IMR-90 (cell line): ENCODE results near the gene ADD2. TPM values are rescaled to one million over a fixed set of nuclear protein-coding genes. Genes with fewer than 3 reads are reported as not detected.

Experiments used
- ATAC-seq: fragments of 200-7000 bp; cut with Tn5 transposase; 2 replicates; pipeline ENCODE4 v1.9.1; 2020; ENCODE audit warnings: low read depth, mild to moderate bottlenecking, moderate library complexity
- BruUV-seq: library from RNA; stranded (reverse); fragments of 400-500 nt; replicated peaks from 2 replicates; lab custom pipeline; 2021; lab: Mats Ljungman, UMichigan
- CTCF ChIA-PET: fragments of 300-600 bp; formaldehyde crosslinking; extraction: SDS; loops from one replicate; lab custom pipeline; 2021; ENCODE audit warnings: antibody characterized with exemption; lab: Yijun Ruan, JAX
- POLR2A ChIA-PET: fragments of 300-600 bp; sonication (Branson Sonifier 250); formaldehyde crosslinking; loops from one replicate; lab custom pipeline; 2022; ENCODE audit warnings: antibody characterized with exemption; ENCODE audit not compliant: unreplicated experiment; lab: Charles Lee
- DNase-seq: peaks from one replicate; pipeline ENCODE4 v3.0.0; 2013
- H2AFZ ChIP-seq: replicated peaks from 2 replicates; pipeline ENCODE3; 2013; ENCODE audit warnings: low read length, mild to moderate bottlenecking; ENCODE audit not compliant: poor library complexity
- H2AK5ac ChIP-seq: 2 replicates; pipeline ENCODE4 v1.6.1; 2013; ENCODE audit warnings: low read depth, low read length, inconsistent platforms
- H2AK9ac ChIP-seq: replicated peaks from 2 replicates; pipeline ENCODE3; 2013; ENCODE audit warnings: mild to moderate bottlenecking, low read depth, low read length, moderate library complexity; ENCODE audit not compliant: poor library complexity
- H2BK120ac ChIP-seq: 2 replicates; pipeline ENCODE4 v1.6.1; 2013; ENCODE audit warnings: low read depth, low read length, inconsistent platforms
- H2BK15ac ChIP-seq: 3 replicates; pipeline ENCODE4 v1.6.1; 2013; ENCODE audit warnings: low read depth, low read length, inconsistent platforms
- H2BK20ac ChIP-seq: 2 replicates; pipeline ENCODE4 v1.6.1; 2013; ENCODE audit warnings: low read depth, mild to moderate bottlenecking, inconsistent platforms, low read length, moderate library complexity
- H2BK5ac ChIP-seq: 2 replicates; pipeline ENCODE4 v1.6.1; 2013; ENCODE audit warnings: mild to moderate bottlenecking, low read depth, low read length, inconsistent platforms; ENCODE audit not compliant: poor library complexity, severe bottlenecking
- H3K14ac ChIP-seq: replicated peaks from 2 replicates; pipeline ENCODE4 v1.6.1; 2013; ENCODE audit warnings: low read depth, low read length, inconsistent platforms
- H3K18ac ChIP-seq: 2 replicates; pipeline ENCODE4 v1.6.1; 2013; ENCODE audit warnings: low read depth, low read length, control low read depth
- H3K23ac ChIP-seq: 2 replicates; pipeline ENCODE4 v1.6.1; 2013; ENCODE audit warnings: low read depth, low read length, inconsistent platforms
- H3K27ac ChIP-seq: 2 replicates; pipeline ENCODE4 v1.5.1; 2013; ENCODE audit warnings: mild to moderate bottlenecking, control low read depth, low read length; ENCODE audit not compliant: insufficient read depth
- H3K27me3 ChIP-seq: 2 replicates; pipeline ENCODE4 v1.6.1; 2013; ENCODE audit warnings: low read length; ENCODE audit not compliant: control insufficient read depth, insufficient read depth
- H3K36me3 ChIP-seq: 2 replicates; pipeline ENCODE4 v1.6.1; 2013; ENCODE audit warnings: low read length, mixed read lengths; ENCODE audit not compliant: control insufficient read depth, insufficient read depth
- H3K4ac ChIP-seq: 2 replicates; pipeline ENCODE4 v1.6.1; 2013; ENCODE audit warnings: low read depth, low read length, inconsistent platforms
- H3K4me1 ChIP-seq: 2 replicates; pipeline ENCODE4 v1.6.1; 2013; ENCODE audit warnings: low read length, mixed read lengths; ENCODE audit not compliant: control insufficient read depth, insufficient read depth
- H3K4me2 ChIP-seq: 2 replicates; pipeline ENCODE4 v1.6.1; 2013; ENCODE audit warnings: low read depth, mild to moderate bottlenecking, control low read depth, low read length, moderate library complexity
- H3K4me3 ChIP-seq: 2 replicates; pipeline ENCODE4 v1.5.1; 2013; ENCODE audit warnings: low read depth, mild to moderate bottlenecking, control low read depth, low read length, moderate library complexity; ENCODE audit not compliant: insufficient read depth
- H3K56ac ChIP-seq: 2 replicates; pipeline ENCODE4 v1.6.1; 2013; ENCODE audit warnings: low read length, inconsistent platforms; ENCODE audit not compliant: insufficient read depth; ENCODE audit errors: extremely low read depth
- H3K79me1 ChIP-seq, 2 experiments: 2 replicates each; pipeline ENCODE4 v1.6.1; 2013; ENCODE audit warnings: low read length in 2 of 2, inconsistent platforms in 1 of 2, low read depth in 1 of 2
- H3K9ac ChIP-seq: 2 replicates; pipeline ENCODE4 v1.6.1; 2013; ENCODE audit warnings: low read depth, low read length, control low read depth
- H3K9me1 ChIP-seq: 2 replicates; pipeline ENCODE4 v1.6.1; 2013; ENCODE audit warnings: low read length, inconsistent platforms; ENCODE audit not compliant: insufficient read depth
- H3K9me3 ChIP-seq: 2 replicates; pipeline ENCODE4 v1.6.1; 2013; ENCODE audit warnings: low read length; ENCODE audit not compliant: control insufficient read depth, insufficient read depth
- H4K20me1 ChIP-seq: 2 replicates; pipeline ENCODE4 v1.6.1; 2013; ENCODE audit warnings: low read length, inconsistent platforms; ENCODE audit not compliant: insufficient read depth
- H4K5ac ChIP-seq: 2 replicates; pipeline ENCODE4 v1.6.1; 2013; ENCODE audit warnings: mild to moderate bottlenecking, low read depth, low read length, control low read depth
- H4K8ac ChIP-seq, 2 experiments: 2 replicates each; pipeline ENCODE4 v1.6.1; 2013; ENCODE audit warnings: low read depth in 2 of 2, low read length in 2 of 2, control low read depth in 1 of 2, inconsistent platforms in 1 of 2
- H4K91ac ChIP-seq: 2 replicates; pipeline ENCODE4 v1.6.1; 2013; ENCODE audit warnings: low read depth, low read length, inconsistent platforms; ENCODE audit not compliant: insufficient read depth
- MAFK ChIP-seq: IDR thresholded peaks from 2 replicates; pipeline ENCODE4 v1.6.1; 2012; ENCODE audit warnings: low read depth, low read length, improper control_type of control experiment
- MXI1 ChIP-seq: IDR thresholded peaks from 2 replicates; pipeline ENCODE4 v1.6.1; 2012; ENCODE audit warnings: low read depth, mild to moderate bottlenecking, low read length, moderate library complexity, borderline replicate concordance
- RFX5 ChIP-seq: IDR thresholded peaks from 2 replicates; pipeline ENCODE4 v1.8.0; 2012; ENCODE audit warnings: low read depth, mild to moderate bottlenecking, low read length, moderate library complexity
- WGBS, 2 experiments: methylation state at CpG; one replicate each; pipeline versions ENCODE4 v1.1.5 to v1.1.7; 2013; ENCODE audit warnings: missing lambda C conversion rate in 2 of 2; ENCODE audit not compliant: insufficient read length in 1 of 2; ENCODE audit errors: extremely low coverage in 2 of 2; 5-methylcytosine and 5-hydroxymethylcytosine counted together
- dilution Hi-C: fragments of 300-500 bp; cut with HindIII; formaldehyde crosslinking; loops from one replicate; pipeline ENCODE4 v1.14.3; 2018; ENCODE audit warnings: low sequenced_read_pairs; ENCODE audit not compliant: unreplicated experiment
- in situ Hi-C: fragments of 300-500 bp; cut with MboI; formaldehyde crosslinking; loops from 3 replicates; pipeline ENCODE4 v1.14.3; 2019; ENCODE audit warnings: low sequenced_read_pairs, inconsistent platforms, mixed read lengths
- intact Hi-C: fragments of 100-400 bp; cut with micrococcal nuclease; formaldehyde crosslinking; loops from 2 replicates; pipeline ENCODE4 v1.10.0; 2022
- polyA plus RNA-seq, 3 experiments: library from polyadenylated mRNA; depleted of rRNA; stranded (reverse); fragments of >200 nt; gene quantifications; 2 replicates each; pipeline ENCODE4 v1.2.3, GENCODE V29; 2012; ENCODE audit warnings: low replicate concordance in 1 of 3
- total RNA-seq: library from RNA; depleted of rRNA; stranded (reverse); fragments of >200 nt; gene quantifications from 2 replicates; pipeline ENCODE4 v1.2.3, GENCODE V29; 2012
- TF ChIP-seq, protein P1 (sequence below): fragments of 150-350 bp; IDR thresholded peaks from 2 replicates; pipeline ENCODE4 v1.6.1; 2017; ENCODE audit warnings: mild to moderate bottlenecking, antibody characterized with exemption, low read length, low read depth

Gene ADD2
- total and polyA plus RNA-seq, 2 of the 4 experiments (the other 2 are of a cell fraction): not detected

DNA sequence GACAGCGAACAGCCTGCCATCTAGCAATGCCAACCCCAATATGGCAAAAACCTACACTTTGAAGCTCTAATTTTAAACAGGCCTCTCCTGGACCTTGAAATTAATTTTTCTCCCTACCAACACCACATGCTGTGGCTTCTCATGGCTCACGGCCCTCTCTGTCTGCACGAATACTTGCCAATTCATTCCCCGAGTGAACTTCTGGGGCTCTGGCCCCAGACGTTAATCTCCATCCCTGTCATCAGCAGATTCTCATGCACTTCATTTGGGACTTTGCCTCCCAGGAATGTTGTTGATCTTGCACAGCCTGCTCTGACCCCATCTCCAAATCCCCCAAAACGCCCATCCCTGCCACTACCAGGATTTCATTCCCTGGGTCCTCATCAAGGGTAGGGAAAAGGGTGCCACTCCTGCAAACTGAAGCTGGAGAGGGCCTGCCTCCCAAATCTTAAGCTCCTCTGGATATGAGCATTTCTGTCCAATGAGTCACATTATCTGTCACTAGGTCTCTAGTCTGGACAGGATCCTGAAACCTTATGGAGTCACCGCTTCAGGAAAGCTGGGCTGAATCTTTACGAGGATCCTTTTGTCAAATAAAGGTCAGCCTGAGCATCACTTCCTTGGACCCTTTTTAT, 12.0 kb upstream of the ADD2 start:
- no peak overlapping the region for H3K4me2 ChIP-seq

More for the DNA sequence above, 12.0 kb upstream of the ADD2 start:
- TF ChIP-seq, protein P1, sequence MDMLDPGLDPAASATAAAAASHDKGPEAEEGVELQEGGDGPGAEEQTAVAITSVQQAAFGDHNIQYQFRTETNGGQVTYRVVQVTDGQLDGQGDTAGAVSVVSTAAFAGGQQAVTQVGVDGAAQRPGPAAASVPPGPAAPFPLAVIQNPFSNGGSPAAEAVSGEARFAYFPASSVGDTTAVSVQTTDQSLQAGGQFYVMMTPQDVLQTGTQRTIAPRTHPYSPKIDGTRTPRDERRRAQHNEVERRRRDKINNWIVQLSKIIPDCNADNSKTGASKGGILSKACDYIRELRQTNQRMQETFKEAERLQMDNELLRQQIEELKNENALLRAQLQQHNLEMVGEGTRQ: no peak
- TF ChIP-seq RFX5: no peak
- no peak for TF ChIP-seq MXI1
- TF ChIP-seq MAFK: no peak
- H4K91ac ChIP-seq: no peak overlapping the region
- no peaks in the 10 kb centered on the region for H3K9me3 ChIP-seq
- no peaks in the 10 kb centered on the region for H3K4me1 ChIP-seq
- in situ Hi-C loops (no loop called here), intact Hi-C loops (no loop called here), dilution Hi-C loops (no loop called here)
- peaks cover 2% of the 10 kb centered on the region for H3K27me3 ChIP-seq
- peak overlapping the region; percentile 32 for H2AFZ ChIP-seq
- no peaks in the 10 kb centered on the region for H4K20me1 ChIP-seq
- H2BK120ac ChIP-seq: no peak overlapping the region
- CTCF ChIA-PET: no interaction called here
- ATAC-seq: no peak
- no peak for DNase-seq
- H3K27ac ChIP-seq: no peak overlapping the region
- H2BK15ac ChIP-seq: no peak overlapping the region
- no peak overlapping the region for H3K18ac ChIP-seq
- H2BK20ac ChIP-seq: no peak overlapping the region
- no TSS peak for BruUV-seq
- no peaks in the 10 kb centered on the region for H3K79me1 ChIP-seq
- no peaks in the 10 kb centered on the region for H3K36me3 ChIP-seq
- WGBS, 2 experiments: 40% methylated on average over 1 of the region's 8 CpGs; no CpG with 5 or more reads in 1 of the 2 experiments
- H3K4ac ChIP-seq: no peak overlapping the region
- no peak overlapping the region for H4K5ac ChIP-seq
- H2BK5ac ChIP-seq: no peak overlapping the region
- no peak overlapping the region for H3K14ac ChIP-seq
- H3K4me3 ChIP-seq: no peak overlapping the region
- H3K23ac ChIP-seq: no peak overlapping the region
- H3K9me1 ChIP-seq: no peaks in the 10 kb centered on the region
- no peak overlapping the region for H4K8ac ChIP-seq
- H3K56ac ChIP-seq: no peak overlapping the region
- no peak overlapping the region for H3K9ac ChIP-seq
- POLR2A ChIA-PET: no interaction called here
- no peak overlapping the region for H2AK9ac ChIP-seq
- H2AK5ac ChIP-seq: no peak overlapping the region
